ENCODE results near the gene HEATR3. TPM values are rescaled to one million over a fixed set of nuclear protein-coding genes. Genes with fewer than 3 reads are reported as not detected.

HEATR3 gene, protein sequence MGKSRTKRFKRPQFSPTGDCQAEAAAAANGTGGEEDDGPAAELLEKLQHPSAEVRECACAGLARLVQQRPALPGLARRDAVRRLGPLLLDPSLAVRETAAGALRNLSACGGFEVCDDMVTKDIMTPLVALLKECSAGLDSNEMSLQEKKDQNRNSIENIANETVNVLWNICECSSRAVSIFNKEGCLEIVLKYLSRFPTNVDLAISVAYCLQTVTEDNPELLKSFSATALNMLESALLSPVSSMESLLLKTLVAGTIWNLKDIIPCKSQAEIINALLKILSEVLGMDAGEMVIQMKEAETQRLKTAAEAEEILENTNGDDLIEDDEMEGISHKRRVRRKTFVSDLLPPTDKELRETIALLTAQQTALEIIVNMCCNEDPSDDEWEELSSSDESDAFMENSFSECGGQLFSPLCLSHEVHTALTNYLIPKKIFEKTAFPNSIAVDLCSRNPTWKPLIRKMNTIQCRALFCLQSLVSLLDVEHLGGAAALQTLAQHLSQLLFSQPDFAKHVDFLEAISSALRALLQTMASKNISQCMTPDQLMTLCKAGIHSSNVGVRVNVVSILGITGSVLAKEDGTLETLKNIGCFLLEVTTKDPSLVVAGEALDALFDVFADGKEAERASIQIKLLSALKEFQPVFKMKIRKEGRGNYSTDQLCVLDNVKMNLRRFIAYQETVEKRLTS
- total RNA-seq (ENCODE audit: low replicate concordance), result 16.7 and 17.9 TPM in 2 replicates
- long read RNA-seq, partial matches to known transcripts, result 0 of 1 reads
- long read RNA-seq, other reads (novel, unspliced or antisense), result 1 of 1 reads

DNA sequence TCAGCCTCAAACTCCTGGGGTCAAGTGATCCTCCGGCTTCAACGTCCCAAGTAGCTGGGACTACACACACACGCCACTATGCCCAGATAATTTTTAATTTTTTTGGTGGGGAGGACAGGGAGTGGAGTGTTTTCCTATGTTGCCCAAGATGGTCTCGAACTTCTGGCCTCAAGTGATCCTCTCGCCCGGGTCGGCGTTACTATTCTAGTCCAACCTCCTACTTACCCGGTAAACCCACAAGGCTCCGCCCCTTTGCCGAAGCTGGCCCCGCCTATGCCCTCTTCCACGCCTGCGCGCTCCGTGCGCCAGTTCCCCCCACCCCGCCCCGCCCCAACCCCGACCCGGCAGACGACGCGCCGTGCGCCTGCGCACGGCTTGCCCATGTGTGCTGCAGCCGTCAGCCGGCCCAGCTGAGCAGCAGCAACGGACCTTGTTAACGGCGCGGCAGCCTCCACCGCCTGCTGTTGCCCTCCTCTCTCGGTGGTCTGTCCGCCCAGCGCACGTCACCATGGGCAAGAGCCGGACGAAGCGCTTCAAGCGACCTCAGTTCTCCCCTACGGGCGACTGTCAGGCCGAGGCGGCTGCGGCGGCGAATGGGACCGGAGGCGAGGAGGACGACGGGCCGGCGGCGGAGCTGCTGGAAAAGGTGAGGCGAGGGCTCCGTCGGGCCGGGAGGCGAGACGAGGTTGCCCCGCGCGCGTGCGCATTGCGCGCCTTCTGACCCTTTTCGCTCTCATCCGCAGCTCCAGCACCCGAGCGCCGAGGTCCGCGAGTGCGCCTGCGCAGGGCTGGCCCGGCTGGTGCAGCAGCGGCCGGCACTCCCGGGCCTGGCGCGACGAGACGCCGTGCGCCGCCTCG is at the start of gene HEATR3:
Gene HEATR3 (plus strand): TSS at position 347 of the 858 bp plus-strand sequence. CDS start 162 bp downstream, at position 509.
- Mint-ChIP-seq H3K9me3 (no peaks in the 10 kb centered on the region), H3K36me3 (peaks cover 7% of the 10 kb centered on the region), H3K27ac (peak within 1 kb of the TSS; percentile 79), H3K4me1 (ENCODE audit: unreplicated experiment) (peaks cover 21% of the 10 kb centered on the region), H3K27me3 (no peaks in the 10 kb centered on the region), H3K4me3 (peak within 1 kb of the TSS; percentile 91)
- TF ChIP-seq, protein P1, sequence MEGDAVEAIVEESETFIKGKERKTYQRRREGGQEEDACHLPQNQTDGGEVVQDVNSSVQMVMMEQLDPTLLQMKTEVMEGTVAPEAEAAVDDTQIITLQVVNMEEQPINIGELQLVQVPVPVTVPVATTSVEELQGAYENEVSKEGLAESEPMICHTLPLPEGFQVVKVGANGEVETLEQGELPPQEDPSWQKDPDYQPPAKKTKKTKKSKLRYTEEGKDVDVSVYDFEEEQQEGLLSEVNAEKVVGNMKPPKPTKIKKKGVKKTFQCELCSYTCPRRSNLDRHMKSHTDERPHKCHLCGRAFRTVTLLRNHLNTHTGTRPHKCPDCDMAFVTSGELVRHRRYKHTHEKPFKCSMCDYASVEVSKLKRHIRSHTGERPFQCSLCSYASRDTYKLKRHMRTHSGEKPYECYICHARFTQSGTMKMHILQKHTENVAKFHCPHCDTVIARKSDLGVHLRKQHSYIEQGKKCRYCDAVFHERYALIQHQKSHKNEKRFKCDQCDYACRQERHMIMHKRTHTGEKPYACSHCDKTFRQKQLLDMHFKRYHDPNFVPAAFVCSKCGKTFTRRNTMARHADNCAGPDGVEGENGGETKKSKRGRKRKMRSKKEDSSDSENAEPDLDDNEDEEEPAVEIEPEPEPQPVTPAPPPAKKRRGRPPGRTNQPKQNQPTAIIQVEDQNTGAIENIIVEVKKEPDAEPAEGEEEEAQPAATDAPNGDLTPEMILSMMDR (conservative IDR thresholded peaks at IDR 0.05), result no peak
- DNase-seq (ENCODE audit: extremely low spot score, unreplicated experiment), result peak; percentile 94

DNA sequence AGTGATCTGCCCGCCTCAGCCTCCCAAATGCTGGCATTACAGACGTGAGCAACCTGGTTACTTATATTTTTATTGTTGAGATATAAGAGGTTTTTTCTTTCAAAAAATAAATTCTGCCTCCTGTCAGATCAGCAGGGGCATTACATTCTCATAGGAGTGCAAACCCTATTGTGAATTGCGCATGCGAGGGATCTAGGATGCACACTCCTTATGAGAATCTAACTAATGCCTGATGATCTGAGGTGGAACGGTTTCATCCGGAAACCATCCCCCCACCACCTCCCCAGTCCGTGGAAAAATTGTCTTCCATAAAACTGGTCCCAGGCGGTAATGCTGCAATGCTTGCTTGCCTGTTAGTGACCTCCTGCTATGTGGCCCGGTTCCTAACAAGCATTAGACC is 48.2 kb upstream of the HEATR3 start:
- TF ChIP-seq, protein P1 (conservative IDR thresholded peaks at IDR 0.05), result no peak
- Mint-ChIP-seq H3K27ac (no peak overlapping the region), H3K36me3 (no peaks in the 10 kb centered on the region), H3K27me3 (peaks cover 9% of the 10 kb centered on the region), H3K9me3 (no peaks in the 10 kb centered on the region), H3K4me3 (no peak overlapping the region), H3K4me1 (ENCODE audit: unreplicated experiment) (peaks cover 6% of the 10 kb centered on the region)
- no peak for DNase-seq (ENCODE audit: extremely low spot score, unreplicated experiment)

DNA sequence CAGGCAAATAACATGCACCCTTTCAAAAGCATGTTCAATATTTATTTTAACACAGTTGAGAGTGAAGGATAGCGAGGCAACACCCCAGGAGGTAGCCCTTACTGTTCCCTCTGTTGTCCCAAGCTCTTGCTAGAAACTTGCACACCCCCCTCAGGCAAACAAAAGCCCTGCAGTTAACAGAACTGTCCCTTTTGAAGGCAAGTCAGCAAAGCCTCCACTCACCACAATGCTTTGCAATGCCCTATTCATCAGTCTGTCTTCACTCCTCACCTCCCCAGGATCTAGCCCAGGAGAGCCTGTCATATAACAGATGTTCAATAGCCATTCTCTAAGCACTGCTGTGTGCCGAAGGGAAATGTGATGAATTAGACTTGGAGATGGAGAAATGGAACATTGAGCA is 44.2 kb upstream of the HEATR3 start:
- peaks cover 6% of the 10 kb centered on the region for H3K27me3 Mint-ChIP-seq

DNA sequence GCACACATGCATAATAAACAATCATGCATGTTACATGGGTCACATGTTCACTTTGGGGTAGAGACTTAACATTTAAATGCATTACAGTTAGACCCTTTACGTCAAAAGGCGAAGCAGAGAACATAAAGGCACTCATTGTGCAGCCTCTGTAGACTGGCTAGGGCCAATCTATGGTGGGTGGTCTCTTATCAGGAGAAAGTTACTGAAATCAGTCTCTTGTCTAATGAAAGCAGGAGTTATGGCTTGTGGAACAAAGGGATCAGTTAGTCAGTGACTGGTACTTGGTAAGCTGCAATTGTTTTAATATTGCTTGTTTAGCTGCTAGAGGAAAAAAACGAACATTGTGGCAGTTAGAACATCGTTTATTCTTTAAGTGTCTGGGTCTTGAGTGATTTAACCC is 42.1 kb upstream of the HEATR3 start:
- no peak for DNase-seq (ENCODE audit: extremely low spot score, unreplicated experiment)
- Mint-ChIP-seq H3K9me3 (no peaks in the 10 kb centered on the region), H3K4me3 (no peak overlapping the region), H3K36me3 (no peaks in the 10 kb centered on the region), H3K27me3 (peaks cover 6% of the 10 kb centered on the region), H3K4me1 (ENCODE audit: unreplicated experiment) (peaks cover 18% of the 10 kb centered on the region), H3K27ac (no peak overlapping the region)
- TF ChIP-seq, protein P1 (conservative IDR thresholded peaks at IDR 0.05), result no peak

More for the DNA sequence above, 44.2 kb upstream of the HEATR3 start:
- H3K4me1 Mint-ChIP-seq (ENCODE audit: unreplicated experiment), result peaks cover 18% of the 10 kb centered on the region
- no peaks in the 10 kb centered on the region for H3K36me3 Mint-ChIP-seq
- no peak for DNase-seq (ENCODE audit: extremely low spot score, unreplicated experiment)
- no peak overlapping the region for H3K27ac Mint-ChIP-seq
- TF ChIP-seq, protein P1 (conservative IDR thresholded peaks at IDR 0.05), result no peak
- H3K9me3 Mint-ChIP-seq, result no peaks in the 10 kb centered on the region
- H3K4me3 Mint-ChIP-seq, result no peak overlapping the region

DNA sequence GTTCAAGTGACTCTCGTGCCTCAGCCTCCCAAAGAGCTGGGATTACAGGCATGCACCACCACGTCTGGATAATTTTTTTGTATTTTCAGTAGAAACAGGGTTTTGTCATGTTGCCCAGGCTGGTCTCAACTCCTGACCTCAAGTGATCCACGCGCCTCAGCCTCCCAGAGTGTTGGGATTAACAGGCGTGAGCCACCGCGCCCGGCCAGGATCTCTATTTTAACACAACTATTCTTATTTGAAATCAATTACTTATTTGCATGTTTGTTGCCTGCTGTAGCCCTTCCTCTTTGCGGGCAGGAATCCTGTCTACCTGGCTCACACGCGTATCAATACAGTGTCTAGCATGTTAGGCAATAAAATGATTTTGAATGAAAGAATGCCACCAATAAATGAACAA is 41.6 kb upstream of the HEATR3 start:
- peak overlapping the region; percentile 85 for H3K27ac Mint-ChIP-seq
- TF ChIP-seq, protein P1 (conservative IDR thresholded peaks at IDR 0.05), result no peak

More for the DNA sequence above, 41.6 kb upstream of the HEATR3 start:
- Mint-ChIP-seq H3K27me3 (peaks cover 6% of the 10 kb centered on the region), H3K4me3 (peak overlapping the region; percentile 95), H3K4me1 (ENCODE audit: unreplicated experiment) (peaks cover 18% of the 10 kb centered on the region), H3K9me3 (no peaks in the 10 kb centered on the region), H3K36me3 (no peaks in the 10 kb centered on the region)
- no peak for DNase-seq (ENCODE audit: extremely low spot score, unreplicated experiment)
